Mesothelial cell of epicardium (in vitro differentiated cells): ENCODE data around the gene HECW1. TPM values are rescaled to one million over a fixed set of nuclear protein-coding genes. Genes with fewer than 3 reads are reported as not detected.

Experiments
- DNase-seq, 2 experiments: peaks; one replicate each; pipeline ENCODE4 v3.0.0; 2021; ENCODE audit warnings: low spot score in 2 of 2; ENCODE audit not compliant: unreplicated experiment in 2 of 2
- H3K27ac Mint-ChIP-seq: 2 replicates; pipeline ENCODE4 v1.8.0; 2021; ENCODE audit warnings: mixed read lengths
- H3K27me3 Mint-ChIP-seq: 2 replicates; pipeline ENCODE4 v1.8.0; 2021; ENCODE audit warnings: low read depth, mixed read lengths
- H3K36me3 Mint-ChIP-seq: 2 replicates; pipeline ENCODE4 v1.8.0; 2021; ENCODE audit warnings: mixed read lengths
- H3K4me1 Mint-ChIP-seq: 2 replicates; pipeline ENCODE4 v1.8.0; 2021; ENCODE audit warnings: mixed read lengths
- H3K4me3 Mint-ChIP-seq: 2 replicates; pipeline ENCODE4 v1.8.0; 2021; ENCODE audit warnings: mild to moderate bottlenecking, moderate library complexity, mixed read lengths
- H3K9me3 Mint-ChIP-seq: 2 replicates; pipeline ENCODE4 v1.8.0; 2021; ENCODE audit warnings: mixed read lengths
- CTCF ChIP-seq: fragments of 200-600 bp; sonication (generic); IDR thresholded peaks from one replicate; pipeline ENCODE4 v1.5.0; 2021; ENCODE audit warnings: antibody characterized with exemption; ENCODE audit not compliant: unreplicated experiment
- total RNA-seq: library from RNA; stranded (reverse); gene quantifications from 3 replicates; pipeline ENCODE4 v1.2.1, GENCODE V29; 2021

The HECW1 gene
- total RNA-seq, 1 donor from 2014 or later, result 1.4 TPM

- Mint-ChIP-seq H3K27me3 (no peaks in the 10 kb centered on the region), H3K4me1 (peaks cover 20% of the 10 kb centered on the region), H3K4me3 (no peak overlapping the region), H3K36me3 (no peaks in the 10 kb centered on the region), H3K9me3 (no peaks in the 10 kb centered on the region), H3K27ac (no peak overlapping the region)
- no peak for DNase-seq
- no peak for TF ChIP-seq CTCF
Observed at GRCh38 chr7:43536773-43537172, 424.3 kb downstream of the HECW1 start.

- Mint-ChIP-seq H3K36me3 (no peaks in the 10 kb centered on the region), H3K27me3 (no peaks in the 10 kb centered on the region), H3K9me3 (no peaks in the 10 kb centered on the region), H3K4me1 (peaks cover 20% of the 10 kb centered on the region), H3K4me3 (no peak overlapping the region), H3K27ac (no peak overlapping the region)
- DNase-seq, result no peak
- TF ChIP-seq CTCF, result no peak
Observed at GRCh38 chr7:43537765-43538403, 425.4 kb downstream of the HECW1 start.

- no peak for DNase-seq
- H3K4me3 Mint-ChIP-seq, result no peak overlapping the region
- no peak overlapping the region for H3K27ac Mint-ChIP-seq
- no peaks in the 10 kb centered on the region for H3K27me3 Mint-ChIP-seq
- no peaks in the 10 kb centered on the region for H3K9me3 Mint-ChIP-seq
- peaks cover 20% of the 10 kb centered on the region for H3K4me1 Mint-ChIP-seq
- no peak for TF ChIP-seq CTCF
- no peaks in the 10 kb centered on the region for H3K36me3 Mint-ChIP-seq
Observed at GRCh38 chr7:43538404-43538771, 425.9 kb downstream of the HECW1 start.

- Mint-ChIP-seq H3K4me3 (no peak overlapping the region), H3K27ac (no peak overlapping the region), H3K27me3 (no peaks in the 10 kb centered on the region), H3K9me3 (peaks cover 2% of the 10 kb centered on the region), H3K36me3 (no peaks in the 10 kb centered on the region), H3K4me1 (peaks cover 9% of the 10 kb centered on the region)
- no peak for DNase-seq
- no peak for TF ChIP-seq CTCF
Observed at GRCh38 chr7:43540471-43540870, 428.0 kb downstream of the HECW1 start.

GRCh38 chr7:43542716-43543115, 430.3 kb downstream of the HECW1 start:
- Mint-ChIP-seq H3K36me3 (no peaks in the 10 kb centered on the region), H3K27me3 (no peaks in the 10 kb centered on the region), H3K27ac (no peak overlapping the region), H3K4me1 (no peaks in the 10 kb centered on the region), H3K9me3 (peaks cover 19% of the 10 kb centered on the region), H3K4me3 (no peak overlapping the region)
- no peak for DNase-seq
- no peak for TF ChIP-seq CTCF

GRCh38 chr7:43546231-43546630, 433.8 kb downstream of the HECW1 start:
- no peaks in the 10 kb centered on the region for H3K36me3 Mint-ChIP-seq
- H3K27me3 Mint-ChIP-seq, result peaks cover 8% of the 10 kb centered on the region
- no peak overlapping the region for H3K4me3 Mint-ChIP-seq
- DNase-seq, result no peak
- peaks cover 19% of the 10 kb centered on the region for H3K9me3 Mint-ChIP-seq
- no peaks in the 10 kb centered on the region for H3K4me1 Mint-ChIP-seq
- H3K27ac Mint-ChIP-seq, result no peak overlapping the region
- TF ChIP-seq CTCF, result no peak
